IMR-90 (cell line): ENCODE results near the gene SFPQ. TPM values are rescaled to one million over a fixed set of nuclear protein-coding genes. Genes with fewer than 3 reads are reported as not detected.
A peak's percentile ranks its signal among the peaks of the same experiment; 100 is the strongest.

Source experiments
- ATAC-seq: fragments of 200-7000 bp; cut with Tn5 transposase; 2 replicates; pipeline ENCODE4 v1.9.1; 2020; ENCODE audit warnings: low read depth, mild to moderate bottlenecking, moderate library complexity
- BruUV-seq: library from RNA; stranded (reverse); fragments of 400-500 nt; replicated peaks from 2 replicates; lab custom pipeline; 2021; lab: Mats Ljungman, UMichigan
- CTCF ChIA-PET: fragments of 300-600 bp; formaldehyde crosslinking; extraction: SDS; loops from one replicate; lab custom pipeline; 2021; ENCODE audit warnings: antibody characterized with exemption; lab: Yijun Ruan, JAX
- POLR2A ChIA-PET: fragments of 300-600 bp; sonication (Branson Sonifier 250); formaldehyde crosslinking; loops from one replicate; lab custom pipeline; 2022; ENCODE audit warnings: antibody characterized with exemption; ENCODE audit not compliant: unreplicated experiment; lab: Charles Lee
- DNase-seq: peaks from one replicate; pipeline ENCODE4 v3.0.0; 2013
- H2AFZ ChIP-seq: replicated peaks from 2 replicates; pipeline ENCODE3; 2013; ENCODE audit warnings: low read length, mild to moderate bottlenecking; ENCODE audit not compliant: poor library complexity
- H2AK5ac ChIP-seq: 2 replicates; pipeline ENCODE4 v1.6.1; 2013; ENCODE audit warnings: low read depth, low read length, inconsistent platforms
- H2AK9ac ChIP-seq: replicated peaks from 2 replicates; pipeline ENCODE3; 2013; ENCODE audit warnings: mild to moderate bottlenecking, low read depth, low read length, moderate library complexity; ENCODE audit not compliant: poor library complexity
- H2BK120ac ChIP-seq: 2 replicates; pipeline ENCODE4 v1.6.1; 2013; ENCODE audit warnings: low read depth, low read length, inconsistent platforms
- H2BK15ac ChIP-seq: 3 replicates; pipeline ENCODE4 v1.6.1; 2013; ENCODE audit warnings: low read depth, low read length, inconsistent platforms
- H2BK20ac ChIP-seq: 2 replicates; pipeline ENCODE4 v1.6.1; 2013; ENCODE audit warnings: low read depth, mild to moderate bottlenecking, inconsistent platforms, low read length, moderate library complexity
- H2BK5ac ChIP-seq: 2 replicates; pipeline ENCODE4 v1.6.1; 2013; ENCODE audit warnings: mild to moderate bottlenecking, low read depth, low read length, inconsistent platforms; ENCODE audit not compliant: poor library complexity, severe bottlenecking
- H3K14ac ChIP-seq: replicated peaks from 2 replicates; pipeline ENCODE4 v1.6.1; 2013; ENCODE audit warnings: low read depth, low read length, inconsistent platforms
- H3K18ac ChIP-seq: 2 replicates; pipeline ENCODE4 v1.6.1; 2013; ENCODE audit warnings: low read depth, low read length, control low read depth
- H3K23ac ChIP-seq: 2 replicates; pipeline ENCODE4 v1.6.1; 2013; ENCODE audit warnings: low read depth, low read length, inconsistent platforms
- H3K27ac ChIP-seq: 2 replicates; pipeline ENCODE4 v1.5.1; 2013; ENCODE audit warnings: mild to moderate bottlenecking, control low read depth, low read length; ENCODE audit not compliant: insufficient read depth
- H3K27me3 ChIP-seq: 2 replicates; pipeline ENCODE4 v1.6.1; 2013; ENCODE audit warnings: low read length; ENCODE audit not compliant: control insufficient read depth, insufficient read depth
- H3K36me3 ChIP-seq: 2 replicates; pipeline ENCODE4 v1.6.1; 2013; ENCODE audit warnings: low read length, mixed read lengths; ENCODE audit not compliant: control insufficient read depth, insufficient read depth
- H3K4ac ChIP-seq: 2 replicates; pipeline ENCODE4 v1.6.1; 2013; ENCODE audit warnings: low read depth, low read length, inconsistent platforms
- H3K4me1 ChIP-seq: 2 replicates; pipeline ENCODE4 v1.6.1; 2013; ENCODE audit warnings: low read length, mixed read lengths; ENCODE audit not compliant: control insufficient read depth, insufficient read depth
- H3K4me2 ChIP-seq: 2 replicates; pipeline ENCODE4 v1.6.1; 2013; ENCODE audit warnings: low read depth, mild to moderate bottlenecking, control low read depth, low read length, moderate library complexity
- H3K4me3 ChIP-seq: 2 replicates; pipeline ENCODE4 v1.5.1; 2013; ENCODE audit warnings: low read depth, mild to moderate bottlenecking, control low read depth, low read length, moderate library complexity; ENCODE audit not compliant: insufficient read depth
- H3K56ac ChIP-seq: 2 replicates; pipeline ENCODE4 v1.6.1; 2013; ENCODE audit warnings: low read length, inconsistent platforms; ENCODE audit not compliant: insufficient read depth; ENCODE audit errors: extremely low read depth
- H3K79me1 ChIP-seq, 2 experiments: 2 replicates each; pipeline ENCODE4 v1.6.1; 2013; ENCODE audit warnings: low read length in 2 of 2, inconsistent platforms in 1 of 2, low read depth in 1 of 2
- H3K9ac ChIP-seq: 2 replicates; pipeline ENCODE4 v1.6.1; 2013; ENCODE audit warnings: low read depth, low read length, control low read depth
- H3K9me1 ChIP-seq: 2 replicates; pipeline ENCODE4 v1.6.1; 2013; ENCODE audit warnings: low read length, inconsistent platforms; ENCODE audit not compliant: insufficient read depth
- H3K9me3 ChIP-seq: 2 replicates; pipeline ENCODE4 v1.6.1; 2013; ENCODE audit warnings: low read length; ENCODE audit not compliant: control insufficient read depth, insufficient read depth
- H4K20me1 ChIP-seq: 2 replicates; pipeline ENCODE4 v1.6.1; 2013; ENCODE audit warnings: low read length, inconsistent platforms; ENCODE audit not compliant: insufficient read depth
- H4K5ac ChIP-seq: 2 replicates; pipeline ENCODE4 v1.6.1; 2013; ENCODE audit warnings: mild to moderate bottlenecking, low read depth, low read length, control low read depth
- H4K8ac ChIP-seq, 2 experiments: 2 replicates each; pipeline ENCODE4 v1.6.1; 2013; ENCODE audit warnings: low read depth in 2 of 2, low read length in 2 of 2, control low read depth in 1 of 2, inconsistent platforms in 1 of 2
- H4K91ac ChIP-seq: 2 replicates; pipeline ENCODE4 v1.6.1; 2013; ENCODE audit warnings: low read depth, low read length, inconsistent platforms; ENCODE audit not compliant: insufficient read depth
- BHLHE40 ChIP-seq: fragments of 150-350 bp; IDR thresholded peaks from 2 replicates; pipeline ENCODE4 v1.6.1; 2016; ENCODE audit warnings: mild to moderate bottlenecking, low read depth, low read length
- CHD1 ChIP-seq: IDR thresholded peaks from 2 replicates; pipeline ENCODE4 v1.6.1; 2012; ENCODE audit warnings: low read depth, low read length, improper control_type of control experiment
- CTCF ChIP-seq: conservative IDR thresholded peaks from 2 replicates; pipeline ENCODE4 v1.5.1; 2012; ENCODE audit warnings: mild to moderate bottlenecking, low read depth, low read length, improper control_type of control experiment
- ELK1 ChIP-seq: fragments of 150-350 bp; IDR thresholded peaks from 2 replicates; pipeline ENCODE4 v1.6.1; 2016; ENCODE audit warnings: low read depth, mild to moderate bottlenecking, low read length, moderate library complexity, borderline replicate concordance
- FOS ChIP-seq: fragments of 150-350 bp; IDR thresholded peaks from 2 replicates; pipeline ENCODE4 v1.6.1; 2016; ENCODE audit warnings: low read depth, low read length
- MAFK ChIP-seq: IDR thresholded peaks from 2 replicates; pipeline ENCODE4 v1.6.1; 2012; ENCODE audit warnings: low read depth, low read length, improper control_type of control experiment
- MXI1 ChIP-seq: IDR thresholded peaks from 2 replicates; pipeline ENCODE4 v1.6.1; 2012; ENCODE audit warnings: low read depth, mild to moderate bottlenecking, low read length, moderate library complexity, borderline replicate concordance
- NFE2L2 ChIP-seq: fragments of 150-350 bp; IDR thresholded peaks from 2 replicates; pipeline ENCODE4 v1.6.1; 2016; ENCODE audit warnings: low read depth, mild to moderate bottlenecking, low read length
- RAD21 ChIP-seq: IDR thresholded peaks from 2 replicates; pipeline ENCODE4 v1.6.1; 2012; ENCODE audit warnings: low read length, improper control_type of control experiment
- RCOR1 ChIP-seq: IDR thresholded peaks from 2 replicates; pipeline ENCODE4 v1.6.1; 2012; ENCODE audit warnings: mild to moderate bottlenecking, low read length, improper control_type of control experiment; ENCODE audit not compliant: insufficient replicate concordance
- SMC3 ChIP-seq: fragments of 150-350 bp; IDR thresholded peaks from 2 replicates; pipeline ENCODE4 v1.6.1; 2016; ENCODE audit warnings: low read depth, mild to moderate bottlenecking, antibody characterized with exemption, low read length, moderate library complexity
- USF2 ChIP-seq: fragments of 150-350 bp; IDR thresholded peaks from 2 replicates; pipeline ENCODE4 v1.6.1; 2017; ENCODE audit warnings: mild to moderate bottlenecking, antibody characterized with exemption, low read length, low read depth
- WGBS, 2 experiments: methylation state at CpG; one replicate each; pipeline versions ENCODE4 v1.1.5 to v1.1.7; 2013; ENCODE audit warnings: missing lambda C conversion rate in 2 of 2; ENCODE audit not compliant: insufficient read length in 1 of 2; ENCODE audit errors: extremely low coverage in 2 of 2; 5-methylcytosine and 5-hydroxymethylcytosine counted together
- dilution Hi-C: fragments of 300-500 bp; cut with HindIII; formaldehyde crosslinking; loops from one replicate; pipeline ENCODE4 v1.14.3; 2018; ENCODE audit warnings: low sequenced_read_pairs; ENCODE audit not compliant: unreplicated experiment
- in situ Hi-C: fragments of 300-500 bp; cut with MboI; formaldehyde crosslinking; loops from 3 replicates; pipeline ENCODE4 v1.14.3; 2019; ENCODE audit warnings: low sequenced_read_pairs, inconsistent platforms, mixed read lengths
- intact Hi-C: fragments of 100-400 bp; cut with micrococcal nuclease; formaldehyde crosslinking; loops from 2 replicates; pipeline ENCODE4 v1.10.0; 2022
- polyA plus RNA-seq, 3 experiments: library from polyadenylated mRNA; depleted of rRNA; stranded (reverse); fragments of >200 nt; gene quantifications; 2 replicates each; pipeline ENCODE4 v1.2.3, GENCODE V29; 2012; ENCODE audit warnings: low replicate concordance in 1 of 3
- total RNA-seq: library from RNA; depleted of rRNA; stranded (reverse); fragments of >200 nt; gene quantifications from 2 replicates; pipeline ENCODE4 v1.2.3, GENCODE V29; 2012

The SFPQ gene
- total and polyA plus RNA-seq, 2 of the 4 experiments (the other 2 are of a cell fraction): 53.9 to 121 TPM

- ATAC-seq: peak; percentile 5
- ChIA-PET CTCF (no interaction called here), POLR2A (no interaction called here)
- Histone ChIP-seq H4K20me1 (peaks cover 32% of the 10 kb centered on the region), H3K27me3 (no peaks in the 10 kb centered on the region), H3K4me2 (no peak overlapping the region), H3K4me3 (no peak overlapping the region), H3K9ac (no peak overlapping the region), H3K79me1 (peaks cover 5 to 9% of the 10 kb centered on the region in 2 experiments; a peak in 3 of 4 replicates), H2AK9ac (no peak overlapping the region), H3K56ac (no peak overlapping the region), H2AK5ac (no peak overlapping the region), H3K18ac (no peak overlapping the region), H3K36me3 (peaks cover 32% of the 10 kb centered on the region), H3K4ac (no peak overlapping the region), H4K5ac (no peak overlapping the region), H3K27ac (no peak overlapping the region), H2BK15ac (no peak overlapping the region), H3K14ac (no peak overlapping the region), H2AFZ (no peak overlapping the region), H4K8ac (no peak overlapping the region), H3K4me1 (no peaks in the 10 kb centered on the region), H4K91ac (no peak overlapping the region), H2BK5ac (no peak overlapping the region), H2BK20ac (no peak overlapping the region), H2BK120ac (no peak overlapping the region), H3K9me3 (no peaks in the 10 kb centered on the region), H3K23ac (no peak overlapping the region), H3K9me1 (peaks cover 3% of the 10 kb centered on the region; the same call in 1 of the 2 replicates)
- in situ Hi-C loops: no loop called here
- DNase-seq: no peak
- WGBS, 2 experiments: no CpG with 5 or more reads among the region's 2 CpGs
- intact Hi-C loops: loop anchor here (10.0 kb wide), 1 partner anchor 189 kb away; the partner anchor contains the start of gene TMEM35B
- TF ChIP-seq MAFK: no peak
- TF ChIP-seq FOS: no peak
- TF ChIP-seq RAD21: no peak
- no peak for TF ChIP-seq CTCF
- no peak for TF ChIP-seq RCOR1
- no peak for TF ChIP-seq ELK1
- TF ChIP-seq SMC3: no peak
- no peak for TF ChIP-seq MXI1
- TF ChIP-seq USF2: no peak
- no peak for TF ChIP-seq CHD1
- no peak for TF ChIP-seq NFE2L2
- no peak for TF ChIP-seq BHLHE40
- dilution Hi-C loops: no loop called here
- no TSS peak for BruUV-seq
These were observed 19.5 kb downstream of the SFPQ start for GRCh38 chr1:35173491-35173890.
